Activated CD4-positive, alpha-beta T cell treated with anti-CD3 and anti-CD28 coated beads, Interleukin-2, amount 50 U/mL, for 24 hours (primary cell): ENCODE results near the gene OS9.
"Not testable (repeated sequence)": the region's sequence is repeated elsewhere in the genome, so short reads cannot be mapped to it uniquely, and the experiment has no call there.

Source experiments
- DNase-seq, 2 donors: peaks; one replicate each; pipeline ENCODE4 v3.0.0-alpha.2; 2020; ENCODE audit warnings: low read depth in 1 of 2, low spot score in 1 of 2

The OS9 gene

DNA sequence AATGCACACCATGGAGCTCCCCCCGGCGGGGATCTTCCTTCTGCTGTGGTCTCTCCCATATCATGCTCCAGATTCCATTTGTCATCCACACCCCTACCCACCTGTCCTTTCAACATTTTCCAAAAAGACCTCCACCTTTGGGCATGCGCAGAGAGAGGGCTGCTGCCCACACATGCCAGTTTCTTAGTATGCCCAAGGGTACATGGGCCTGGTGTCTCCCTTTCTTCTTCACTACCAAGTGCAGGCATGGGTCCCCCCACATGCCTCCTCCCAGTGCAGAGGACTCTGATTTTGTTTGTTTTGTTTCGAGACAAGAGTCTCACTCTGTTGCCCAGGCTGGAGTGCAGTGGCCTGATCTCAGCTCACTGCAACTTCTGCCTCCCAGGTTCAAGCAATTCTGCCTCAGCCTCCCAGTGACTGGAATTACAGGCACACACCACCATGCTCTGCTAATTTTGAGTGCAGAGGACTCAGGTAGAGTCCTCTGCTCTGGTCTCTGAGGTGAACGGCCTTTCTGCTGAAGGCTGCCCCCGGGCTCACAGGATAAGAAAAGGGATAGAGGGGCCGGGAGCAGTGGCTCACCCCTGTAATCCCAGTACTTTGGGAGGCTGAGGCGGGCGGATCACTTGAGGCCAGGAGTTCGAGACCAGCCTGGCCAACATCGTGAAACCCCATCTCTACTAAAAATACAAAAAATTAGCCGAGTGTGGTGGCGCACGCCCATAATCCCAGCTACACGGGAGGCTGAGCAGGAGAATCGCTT is 28.1 kb downstream of the OS9 start:
- not testable (repeated sequence) for DNase-seq

DNA sequence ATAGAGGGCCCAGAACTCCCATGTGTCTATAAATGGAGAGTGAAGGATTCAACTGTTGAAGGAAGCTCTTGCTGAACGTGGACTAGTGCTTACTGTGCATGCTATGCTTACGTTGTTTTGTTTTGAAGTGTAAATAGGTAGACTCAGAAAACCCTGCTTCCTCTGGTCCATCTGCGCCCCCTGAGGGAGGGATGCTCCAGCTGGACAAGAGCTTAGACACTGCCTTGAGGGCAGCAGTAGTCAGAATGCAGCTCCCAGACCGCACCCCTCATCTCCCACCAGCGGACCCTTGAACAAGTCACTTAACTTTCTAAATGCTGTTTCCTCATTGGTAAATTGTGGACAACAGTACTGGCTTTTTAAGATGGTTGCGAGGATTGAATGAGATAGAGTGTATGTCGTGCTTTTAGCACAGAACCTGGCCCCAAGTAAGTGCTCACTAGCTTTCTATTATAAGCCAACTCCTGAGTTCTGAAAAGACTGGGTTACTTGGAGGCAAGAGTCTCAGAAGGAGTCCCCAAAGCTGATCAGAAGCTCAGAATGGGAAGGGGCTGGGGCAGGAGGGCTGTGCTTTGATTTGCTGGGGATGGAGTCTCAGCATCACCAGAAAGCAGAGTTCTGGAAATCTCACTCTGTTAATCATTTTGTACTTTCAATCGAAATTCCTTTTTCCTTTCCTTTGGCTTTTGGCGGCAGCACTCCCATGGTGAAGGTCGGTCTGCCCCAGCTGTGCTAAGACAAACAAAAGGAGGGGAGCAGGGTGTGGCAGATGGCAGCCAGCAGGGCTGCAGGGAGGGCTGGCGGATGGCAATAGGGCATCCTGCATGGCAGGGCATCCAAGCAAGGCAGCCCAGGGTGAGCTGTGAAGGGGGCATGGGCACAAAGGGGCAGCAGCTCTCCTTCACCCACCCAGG is 29.0 kb downstream of the OS9 start:
- DNase-seq: no peak

DNA sequence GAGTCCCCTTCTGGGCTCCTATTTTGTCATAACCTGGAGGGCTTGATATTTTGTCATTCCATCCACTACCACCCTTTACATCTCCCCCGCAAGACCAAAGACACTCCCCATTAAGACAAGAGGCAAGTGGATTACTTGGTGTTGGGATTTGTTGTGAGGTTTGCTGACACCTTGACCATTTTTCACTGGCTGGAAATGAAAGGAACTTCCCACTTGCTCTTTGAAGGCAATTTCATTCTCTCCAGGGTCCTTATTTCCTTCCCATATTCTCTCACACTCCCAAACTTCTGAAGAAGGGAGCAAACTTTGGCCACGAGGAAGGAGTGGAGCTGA is 29.7 kb downstream of the OS9 start:
- DNase-seq: no peak

DNA sequence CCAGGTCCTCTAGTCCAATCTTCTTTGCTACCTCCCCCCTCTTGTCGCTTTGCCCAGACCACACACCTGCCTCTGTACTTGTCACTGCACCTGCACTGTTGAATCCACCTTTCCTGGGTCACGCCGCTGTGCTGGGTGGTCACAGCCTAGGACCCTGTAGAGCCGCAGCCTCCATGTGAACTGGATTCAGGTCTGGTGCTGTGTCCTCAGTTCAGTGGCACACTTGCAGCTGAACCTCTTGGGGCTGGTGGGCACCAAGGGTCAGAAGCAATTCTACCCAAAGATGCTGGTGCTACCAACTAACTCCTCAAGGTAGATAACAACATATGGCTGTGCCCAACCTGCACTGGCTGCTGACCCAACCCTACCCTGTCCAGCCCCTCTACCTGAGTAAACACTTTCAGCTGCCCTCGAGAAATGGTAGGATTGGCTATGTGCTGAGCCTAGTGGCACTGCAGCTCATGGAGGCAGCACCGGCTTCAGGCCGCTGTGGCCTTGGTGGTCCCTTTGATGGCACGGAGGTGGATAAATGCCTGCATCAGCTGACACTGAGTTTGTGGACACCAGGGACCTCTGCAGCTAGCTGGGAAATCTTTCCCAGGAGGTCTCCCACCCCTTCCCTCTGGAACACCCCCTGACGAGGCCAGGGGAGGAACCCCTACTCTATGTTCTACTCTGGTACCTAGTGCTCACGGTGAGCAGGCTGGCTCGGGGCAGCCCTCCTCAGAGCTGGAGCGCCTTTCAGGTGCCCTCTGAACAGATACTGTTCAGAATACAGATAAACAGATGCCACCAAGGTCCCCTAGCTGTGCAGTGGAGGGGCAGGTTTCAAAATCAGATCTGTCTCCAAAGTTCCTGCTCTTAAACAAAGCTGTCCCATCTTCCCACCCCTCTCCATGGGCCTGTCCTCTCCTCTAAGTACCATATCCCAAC is 30.3 kb downstream of the OS9 start:
- DNase-seq: no peak

DNA sequence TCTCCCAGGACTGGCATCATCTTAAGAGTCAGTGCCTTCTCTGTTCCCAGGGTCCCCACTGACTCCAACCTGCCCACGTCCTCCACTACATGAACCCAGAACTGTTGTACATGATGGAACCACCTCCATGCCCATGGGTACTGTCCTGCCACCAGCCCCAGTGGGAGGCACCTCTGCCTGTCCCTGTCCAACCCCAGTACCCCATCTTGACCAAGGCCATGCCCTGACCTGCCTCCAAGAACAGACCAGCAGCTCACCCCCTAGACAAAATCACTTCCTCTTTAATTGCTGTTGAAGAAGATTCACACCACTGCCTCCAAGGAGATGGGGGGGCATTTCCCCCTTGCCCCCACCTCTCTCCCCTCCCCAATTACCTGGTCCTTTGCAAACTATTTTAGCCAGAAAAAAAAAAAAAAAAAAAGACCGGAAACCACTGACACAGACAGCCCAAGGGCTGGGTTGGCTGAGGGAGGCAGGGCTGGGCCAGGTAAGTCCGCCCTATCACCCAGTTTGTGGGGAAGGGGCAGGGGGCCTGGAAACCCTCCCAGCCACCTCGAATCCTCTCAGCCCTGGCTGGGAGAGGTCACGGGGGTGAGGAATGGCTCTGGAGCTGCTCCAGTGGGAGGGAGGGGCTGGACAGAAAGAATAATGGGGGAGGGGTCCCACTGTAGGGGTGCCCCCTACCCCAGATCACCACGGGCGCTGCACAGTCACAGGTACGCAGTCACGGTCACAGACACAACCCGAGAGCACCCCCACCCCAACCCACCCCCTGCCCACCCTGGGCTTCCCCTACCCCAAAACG is 31.2 kb downstream of the OS9 start:
- DNase-seq: no peak

DNA sequence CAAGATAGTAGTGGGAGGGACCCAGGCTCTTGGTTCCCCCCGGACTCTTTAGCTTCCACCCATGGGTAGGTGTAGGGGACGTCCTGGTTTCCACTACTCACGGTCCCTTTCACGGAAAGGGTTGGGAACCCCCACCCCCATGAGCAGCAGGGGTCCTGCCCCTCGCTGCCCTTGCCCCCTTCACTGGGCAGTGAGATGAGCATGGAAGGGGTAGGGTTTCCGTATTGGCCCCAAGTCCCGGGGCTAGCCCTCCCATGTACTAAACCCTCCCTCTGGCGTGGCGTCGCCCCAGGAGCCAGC is 31.9 kb downstream of the OS9 start:
- DNase-seq: no peak

DNA sequence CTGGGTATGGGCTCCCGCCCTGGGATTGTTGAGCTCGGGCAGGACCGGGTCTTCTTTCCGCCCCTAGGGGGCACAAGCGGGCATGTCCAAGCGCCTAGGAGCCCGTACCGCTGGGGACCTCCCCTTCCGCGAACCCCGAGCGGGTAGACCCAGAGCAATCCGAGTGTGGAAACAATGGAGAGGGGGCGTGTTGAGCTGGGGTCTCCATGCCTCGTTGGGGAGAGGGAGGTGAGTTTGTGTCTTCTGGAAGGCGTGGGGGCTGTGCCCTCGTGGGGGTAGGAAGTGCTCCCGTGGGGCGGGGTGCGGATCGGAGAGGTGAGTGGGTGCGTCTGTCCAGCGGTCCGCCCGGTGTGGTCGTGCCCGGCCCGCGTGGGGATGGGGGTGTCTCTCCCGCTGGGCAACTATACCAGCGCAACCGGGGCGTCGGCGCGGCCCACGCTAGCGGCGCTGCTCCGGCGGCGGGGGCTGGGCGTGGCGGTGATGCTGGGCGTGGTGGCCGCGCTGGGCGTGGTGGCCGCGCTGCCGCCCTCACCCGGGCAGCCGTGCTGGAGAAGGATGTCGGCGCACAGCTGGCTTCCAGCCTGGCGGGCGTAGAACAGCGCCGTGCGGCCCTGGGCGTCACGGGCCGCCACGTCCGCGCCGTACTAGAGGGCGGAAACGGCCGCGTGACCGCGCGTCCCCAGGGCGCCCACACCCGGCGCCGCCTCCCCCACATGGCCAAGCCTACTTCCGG is 32.4 kb downstream of the OS9 start:
- no peak for DNase-seq

DNA sequence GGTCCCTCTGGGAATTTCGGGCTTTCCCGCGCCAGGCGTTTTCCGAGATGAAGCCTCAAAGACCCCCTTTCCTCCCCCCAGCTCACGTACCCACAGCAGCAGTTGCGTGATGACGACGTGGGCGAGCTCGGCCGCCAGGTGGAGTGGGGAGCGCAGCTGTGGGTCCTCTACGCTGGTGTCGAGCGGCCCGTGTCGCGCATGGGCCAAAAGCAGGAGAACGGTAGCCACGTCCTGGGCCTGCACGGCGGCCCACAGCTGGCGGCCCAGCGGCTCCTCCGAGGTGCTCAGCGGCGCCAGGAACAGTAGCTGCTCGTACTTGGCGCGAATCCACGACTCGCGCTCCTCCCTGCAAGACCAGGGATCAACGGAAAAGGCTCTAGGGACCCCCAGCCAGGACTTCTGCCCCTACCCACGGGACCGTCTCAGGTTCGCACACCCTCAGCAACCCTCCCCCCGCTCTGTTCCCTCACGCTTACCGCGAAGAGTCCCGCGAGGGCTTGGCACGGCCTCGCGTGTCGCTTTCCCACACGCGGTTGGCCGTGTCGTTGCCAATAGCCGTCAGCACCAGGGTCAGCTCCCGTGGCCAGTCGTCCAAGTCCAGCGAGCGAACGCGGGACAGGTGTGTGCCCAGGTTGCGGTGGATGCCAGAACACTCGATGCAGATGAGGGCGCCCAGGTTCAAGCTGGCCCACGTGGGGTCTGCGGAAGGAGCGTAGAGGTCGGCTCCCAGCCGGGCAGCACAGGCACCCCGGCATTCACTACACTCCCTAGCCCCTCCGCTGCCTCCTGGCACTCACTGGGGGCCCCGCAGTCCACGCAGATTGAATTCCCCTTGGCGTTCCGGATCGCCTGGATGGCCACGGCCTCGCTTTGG is 33.2 kb downstream of the OS9 start:
- no peak for DNase-seq

DNA sequence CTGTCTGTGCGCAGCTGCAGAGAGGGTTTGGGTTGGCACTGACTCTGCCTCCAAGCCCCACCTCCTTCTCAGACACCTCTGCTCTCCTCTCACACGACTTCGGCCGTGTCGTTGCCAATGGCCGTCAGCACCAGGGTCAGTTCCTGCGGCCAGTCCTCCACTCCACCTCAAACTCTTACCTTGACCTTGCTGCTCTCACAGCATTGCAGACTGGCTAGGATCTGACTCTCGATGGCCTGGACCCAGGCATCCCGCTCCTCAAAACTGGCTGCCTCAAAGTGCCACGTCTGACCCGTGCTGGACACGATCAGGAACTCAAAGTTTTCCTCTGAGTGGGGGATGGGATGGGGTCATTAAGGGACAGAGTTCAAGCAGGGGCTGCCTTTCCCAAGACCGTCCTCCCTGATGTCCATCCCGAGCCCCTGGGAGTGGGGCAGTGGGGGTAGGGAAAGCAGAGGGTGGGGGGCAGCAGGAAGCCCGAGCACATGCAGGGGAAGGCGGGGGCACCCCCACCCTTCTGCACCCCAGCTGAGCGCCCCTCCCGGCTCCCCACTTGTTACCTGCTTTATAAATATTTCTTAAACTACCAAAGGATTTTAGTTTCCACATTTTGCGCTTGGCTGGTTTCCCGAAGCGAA is 33.9 kb downstream of the OS9 start:
- DNase-seq: no peak

DNA sequence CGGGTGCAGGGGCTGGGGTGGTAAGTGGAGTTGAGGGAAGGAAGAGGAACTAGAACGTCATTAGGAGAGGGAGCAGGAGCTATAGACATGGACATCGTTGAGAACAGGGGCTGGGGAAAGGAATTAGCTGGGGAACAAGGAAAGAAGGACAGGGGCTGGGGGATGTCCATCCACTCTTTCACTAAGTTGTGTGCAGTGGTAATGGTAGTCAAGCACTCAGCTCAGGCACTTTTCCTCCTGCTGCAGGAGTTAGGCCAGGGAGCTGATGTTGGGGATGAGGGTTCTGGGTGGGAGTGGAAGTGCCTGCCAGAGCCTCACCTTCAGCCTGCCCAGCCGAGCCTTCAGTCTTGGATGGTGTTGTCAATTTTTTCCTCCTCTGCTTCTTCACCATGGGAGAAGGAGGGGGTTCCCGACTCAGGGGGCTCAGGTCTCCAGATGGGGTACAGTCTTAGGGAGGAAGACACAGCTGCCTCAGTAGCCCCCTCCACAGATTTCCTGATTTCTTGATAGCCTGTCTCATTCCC is 35.5 kb downstream of the OS9 start:
- DNase-seq: no peak

DNA sequence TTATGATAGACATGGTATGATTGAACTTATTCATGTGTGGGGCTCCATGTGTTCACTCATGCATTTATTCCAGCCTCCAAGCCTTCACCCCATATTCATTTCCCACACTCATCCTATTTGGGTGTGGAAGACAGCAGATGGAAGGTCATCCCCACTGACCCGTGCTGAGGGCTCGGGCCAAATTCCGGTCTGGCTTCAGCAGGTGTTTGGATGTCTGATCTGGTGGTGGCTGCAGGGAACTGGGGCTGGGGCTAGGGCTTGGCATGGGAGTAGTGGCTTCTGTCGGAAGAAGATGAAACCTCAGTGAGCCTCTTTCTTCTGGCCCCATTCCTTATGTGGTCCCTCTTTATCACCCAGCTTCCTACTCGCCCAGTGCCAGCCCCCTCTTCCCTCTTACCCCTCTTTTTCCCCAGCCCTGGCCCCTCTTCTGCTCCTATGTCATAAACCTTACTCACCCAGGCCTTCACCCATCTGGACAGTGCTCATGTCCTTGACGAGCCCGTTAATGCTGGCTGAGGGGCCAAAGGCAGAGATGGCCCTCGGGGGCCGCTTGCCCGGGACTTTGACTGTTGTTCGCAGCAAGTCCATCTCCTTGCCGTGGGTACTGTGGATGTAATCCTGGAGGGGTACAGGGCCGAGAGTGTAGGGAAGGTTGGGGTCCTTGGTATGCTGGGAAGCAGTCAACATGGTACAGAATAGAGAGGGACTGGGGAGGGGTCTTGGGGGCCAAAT is 36.6 kb downstream of the OS9 start:
- no peak for DNase-seq

DNA sequence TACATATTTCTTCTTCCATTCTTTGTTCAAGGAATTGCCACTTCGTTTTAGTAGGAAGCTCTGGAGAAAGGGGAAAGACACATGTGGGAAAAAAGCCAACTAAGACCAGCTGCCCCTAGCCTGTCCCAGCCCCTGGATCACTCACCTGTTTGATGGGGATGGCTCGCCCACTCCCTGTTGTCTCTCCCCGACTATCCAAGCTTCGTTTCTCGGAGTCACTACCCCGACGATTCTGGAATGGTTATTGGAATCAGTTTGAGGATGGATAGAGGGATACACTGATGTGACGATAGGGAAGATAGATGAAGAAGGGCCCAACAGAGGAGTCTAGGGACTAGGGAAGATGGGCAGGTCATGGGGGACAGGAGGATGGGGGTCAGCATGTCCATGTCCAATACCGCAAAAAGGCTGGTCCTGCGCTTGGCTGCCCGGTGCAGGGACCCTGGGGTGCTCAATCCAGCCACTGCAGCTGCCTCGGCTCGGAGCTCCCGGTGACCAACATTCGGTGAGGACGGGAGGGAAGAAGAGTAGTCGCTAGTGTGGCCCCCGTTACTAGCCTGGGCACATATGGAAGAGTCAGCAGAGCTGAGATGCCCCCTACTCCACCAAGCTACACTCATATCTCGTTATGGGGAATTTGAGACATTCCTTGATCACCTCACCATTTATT is 37.6 kb downstream of the OS9 start:
- no peak for DNase-seq

DNA sequence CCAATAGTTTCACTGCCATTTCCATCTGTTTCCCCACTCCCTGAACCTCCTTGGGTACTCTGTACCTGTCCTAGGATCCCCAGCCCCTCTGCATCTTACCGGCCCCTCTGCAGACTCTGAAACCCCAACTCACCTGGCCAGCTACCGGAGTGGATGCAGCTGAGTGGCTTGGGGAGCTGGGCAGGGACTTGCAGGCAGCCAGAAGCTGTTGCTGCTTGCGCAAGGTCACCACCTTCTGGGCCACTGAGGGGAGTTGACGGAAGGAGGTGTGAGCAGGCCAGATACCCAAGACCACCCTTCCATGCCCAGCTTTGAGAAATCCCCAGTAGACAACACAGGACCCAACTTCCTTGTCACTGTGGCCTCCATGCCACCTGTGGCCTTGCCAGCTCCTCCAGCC is 38.3 kb downstream of the OS9 start:
- DNase-seq: no peak

DNA sequence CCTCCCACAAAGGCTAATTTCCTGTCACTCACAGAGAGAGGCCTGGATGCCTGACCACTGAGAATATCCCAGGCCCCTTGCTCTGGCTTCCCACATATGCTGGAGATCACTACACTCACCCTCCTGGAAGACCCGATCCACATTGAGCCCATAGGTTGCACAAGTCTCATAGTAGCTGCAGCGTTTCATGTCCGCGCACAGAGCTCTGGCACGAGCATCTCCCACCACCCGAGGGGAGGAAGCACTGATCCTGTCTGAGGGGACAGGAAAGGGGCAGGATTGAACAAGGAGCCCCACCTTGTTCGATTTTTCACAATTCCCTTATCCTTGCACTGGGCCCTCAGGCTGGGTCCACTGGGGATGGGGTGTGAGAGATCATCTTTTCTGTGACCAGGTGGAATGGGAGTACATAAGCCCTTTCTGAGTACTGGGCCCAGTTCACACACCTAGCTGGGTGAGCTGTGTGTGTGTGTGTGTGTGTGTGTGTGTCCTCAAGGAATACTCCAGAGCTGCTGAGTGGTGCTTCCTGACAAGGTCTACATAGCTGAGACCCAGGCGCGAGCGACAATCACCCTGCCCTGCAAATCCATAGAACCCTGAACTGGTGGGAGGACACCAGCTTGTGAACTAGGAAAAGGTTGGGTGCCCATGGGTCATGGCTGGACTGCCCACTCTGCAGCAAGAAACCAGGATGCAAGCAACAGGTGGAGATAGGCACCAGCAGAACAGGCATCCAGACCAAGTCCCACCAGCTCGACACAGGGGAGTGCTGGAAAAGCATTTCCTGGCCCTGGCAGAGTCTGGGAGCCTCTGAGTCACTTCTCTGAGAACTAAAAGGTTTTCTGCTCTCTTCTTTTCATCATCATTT is 39.0 kb downstream of the OS9 start:
- DNase-seq: no peak

DNA sequence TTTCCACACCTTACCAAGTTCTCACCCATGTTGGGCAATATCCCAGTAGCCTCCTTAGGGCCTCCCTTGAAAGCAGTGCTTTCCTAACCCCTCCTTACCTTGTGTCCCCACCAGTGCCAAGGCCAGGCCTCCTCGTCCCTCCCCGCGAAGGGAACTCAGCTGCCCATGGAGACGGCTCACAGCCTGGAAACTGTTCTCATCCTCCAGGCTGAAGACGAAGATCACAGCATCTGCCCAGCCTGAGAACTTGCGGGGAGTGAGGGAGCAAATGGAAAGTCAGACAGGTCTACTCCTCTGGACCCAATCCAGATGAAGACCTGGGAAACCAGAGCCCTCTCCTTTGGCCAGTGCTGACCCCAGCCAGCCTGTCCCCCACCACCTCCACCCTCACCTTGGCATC is 40.0 kb downstream of the OS9 start:
- DNase-seq: no peak

DNA sequence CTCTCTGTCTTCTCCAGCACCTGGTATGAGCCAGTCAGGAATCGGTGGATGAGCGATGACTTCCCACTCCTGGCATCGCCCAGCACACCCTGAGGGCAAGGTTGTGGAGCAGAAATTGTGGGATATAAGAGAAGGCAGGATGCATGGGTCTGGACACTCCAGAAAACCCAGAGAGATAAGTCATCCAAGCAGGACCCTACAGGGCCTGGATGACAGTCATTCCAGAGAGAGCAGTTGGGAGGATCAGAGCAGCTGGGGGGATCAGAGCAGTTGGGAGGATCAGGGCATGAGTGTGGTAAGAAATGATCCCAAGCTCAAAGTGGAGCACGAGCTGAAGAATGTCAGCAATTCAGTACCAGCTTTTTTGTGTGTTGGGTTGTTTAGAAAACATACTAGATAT is 40.7 kb downstream of the OS9 start:
- DNase-seq: no peak
